Measurements from ENCODE around the gene ZNF574. TPM values are rescaled to one million over a fixed set of nuclear protein-coding genes. Genes with fewer than 3 reads are reported as not detected.
"Not testable (repeated sequence)": the region's sequence is repeated elsewhere in the genome, so short reads cannot be mapped to it uniquely, and the experiment has no call there.

ZNF574 gene
- total RNA-seq, 1 experiment from 2014 or later = 22.4 TPM

- no peaks in the 10 kb centered on the region for H3K36me3 ChIP-seq (ENCODE audit: control insufficient read depth, insufficient read depth, low read length)
- no peaks in the 10 kb centered on the region for H3K36me3 Mint-ChIP-seq (ENCODE audit: insufficient read depth, unreplicated experiment)
- H3K9me3 ChIP-seq = no peaks in the 10 kb centered on the region
- H3K9me3 Mint-ChIP-seq (ENCODE audit: unreplicated experiment) = no peaks in the 10 kb centered on the region
- DNase-seq = no peak
- no peaks in the 10 kb centered on the region for H3K4me1 Mint-ChIP-seq (ENCODE audit: low read depth, unreplicated experiment)
- no peaks in the 10 kb centered on the region for H3K4me1 ChIP-seq
- peaks cover 12% of the 10 kb centered on the region for H3K27me3 Mint-ChIP-seq (ENCODE audit: insufficient read depth, unreplicated experiment)
- intact Hi-C loops (cut with micrococcal nuclease; ENCODE audit: unreplicated experiment) = no loop called here
- no peak overlapping the region for H3K4me3 Mint-ChIP-seq (ENCODE audit: unreplicated experiment)
- BruUV-seq (replicated peaks) = no TSS peak
- TF ChIP-seq CTCF (IDR thresholded peaks at IDR 0.05; ENCODE audit: insufficient read depth in 1 of 2, low read depth in 1 of 2, low read length in 1 of 2, severe bottlenecking in 1 of 2, unreplicated experiment in 1 of 2) = no peak
- ChIA-PET CTCF (no interaction called here), POLR2A (no interaction called here)
- H3K4me3 ChIP-seq (ENCODE audit: low read depth, low read length) = no peak overlapping the region
- no peak overlapping the region for H3K27ac Mint-ChIP-seq (ENCODE audit: unreplicated experiment)
- H3K27me3 ChIP-seq (replicated peaks; ENCODE audit: control insufficient read depth, insufficient read depth, low read length) = no peaks in the 10 kb centered on the region
These were observed 35.9 kb upstream of the ZNF574 start for GRCh38 chr19:42040031-42040430.

GRCh38 chr19:42040491-42040890 lies 35.5 kb upstream of the ZNF574 start:
- H3K27me3 Mint-ChIP-seq (ENCODE audit: insufficient read depth, unreplicated experiment) = peaks cover 13% of the 10 kb centered on the region
- H3K9me3 ChIP-seq; BruUV-seq (replicated peaks); H3K4me3 ChIP-seq (ENCODE audit: low read depth, low read length); H3K27ac Mint-ChIP-seq (ENCODE audit: unreplicated experiment); CTCF ChIA-PET; H3K36me3 Mint-ChIP-seq (ENCODE audit: insufficient read depth, unreplicated experiment); H3K27me3 ChIP-seq (replicated peaks; ENCODE audit: control insufficient read depth, insufficient read depth, low read length); H3K4me1 ChIP-seq; intact Hi-C loops (cut with micrococcal nuclease; ENCODE audit: unreplicated experiment); H3K4me1 Mint-ChIP-seq (ENCODE audit: low read depth, unreplicated experiment); DNase-seq; H3K4me3 Mint-ChIP-seq (ENCODE audit: unreplicated experiment); H3K36me3 ChIP-seq (ENCODE audit: control insufficient read depth, insufficient read depth, low read length); POLR2A ChIA-PET; H3K9me3 Mint-ChIP-seq (ENCODE audit: unreplicated experiment): not testable (repeated sequence)

DNA sequence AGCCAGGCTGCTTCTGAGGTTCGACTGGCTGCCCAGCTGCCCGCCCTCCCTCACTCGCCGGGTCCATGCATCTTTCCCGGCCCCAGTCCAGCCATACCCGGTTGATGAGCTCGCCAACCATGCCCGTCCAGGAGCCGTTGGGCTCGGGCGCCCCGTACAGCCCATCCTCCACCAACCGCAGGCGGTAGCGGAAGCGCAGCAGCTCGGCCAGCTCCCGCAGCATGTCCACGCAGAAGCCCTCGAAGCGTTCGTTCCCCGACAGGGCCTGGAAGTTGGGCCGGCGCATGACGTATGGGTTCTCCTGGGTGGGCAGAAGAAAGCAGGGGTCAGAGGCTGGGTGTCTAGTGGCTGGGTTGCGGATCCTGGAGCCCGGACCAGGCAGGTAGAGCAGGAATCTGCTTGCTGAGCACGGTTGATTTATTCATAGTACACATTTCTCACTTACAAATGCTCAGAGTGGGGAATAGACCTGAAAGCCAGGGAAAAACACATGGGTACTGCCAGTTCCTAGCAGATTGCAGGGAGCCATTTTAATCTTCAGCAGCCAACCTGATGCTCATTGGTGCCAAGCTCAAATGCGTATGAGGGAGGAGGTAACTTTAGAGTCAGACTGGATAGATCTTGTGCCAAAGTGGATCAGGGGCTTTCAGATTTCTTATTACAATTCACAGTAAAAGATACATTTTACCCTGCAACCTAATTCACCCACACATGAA lies 33.4 kb upstream of the ZNF574 start:
- intact Hi-C loops (cut with micrococcal nuclease; ENCODE audit: unreplicated experiment) = no loop called here
- no peak overlapping the region for H3K27ac Mint-ChIP-seq (ENCODE audit: unreplicated experiment)
- POLR2A ChIA-PET = no interaction called here
- H3K4me3 Mint-ChIP-seq (ENCODE audit: unreplicated experiment) = no peak overlapping the region
- H3K27me3 ChIP-seq (replicated peaks; ENCODE audit: control insufficient read depth, insufficient read depth, low read length) = no peaks in the 10 kb centered on the region
- no peak for TF ChIP-seq CTCF (IDR thresholded peaks at IDR 0.05; ENCODE audit: insufficient read depth in 1 of 2, low read depth in 1 of 2, low read length in 1 of 2, severe bottlenecking in 1 of 2, unreplicated experiment in 1 of 2)
- no peaks in the 10 kb centered on the region for H3K4me1 ChIP-seq
- no peaks in the 10 kb centered on the region for H3K36me3 ChIP-seq (ENCODE audit: control insufficient read depth, insufficient read depth, low read length)
- no peaks in the 10 kb centered on the region for H3K9me3 Mint-ChIP-seq (ENCODE audit: unreplicated experiment)
- CTCF ChIA-PET = no interaction called here
- no peaks in the 10 kb centered on the region for H3K9me3 ChIP-seq
- H3K36me3 Mint-ChIP-seq (ENCODE audit: insufficient read depth, unreplicated experiment) = no peaks in the 10 kb centered on the region
- no peak for DNase-seq
- no peak overlapping the region for H3K4me3 ChIP-seq (ENCODE audit: low read depth, low read length)
- no peaks in the 10 kb centered on the region for H3K4me1 Mint-ChIP-seq (ENCODE audit: low read depth, unreplicated experiment)
- no TSS peak for BruUV-seq (replicated peaks)
- H3K27me3 Mint-ChIP-seq (ENCODE audit: insufficient read depth, unreplicated experiment) = peaks cover 16% of the 10 kb centered on the region

Data from Caco-2 (cell line).